ENCODE measurements around the gene LDLRAD1.
"Not testable (repeated sequence)": the region's sequence is repeated elsewhere in the genome, so short reads cannot be mapped to it uniquely, and the experiment has no call there.

Gene LDLRAD1

GRCh38 chr1:54017979-54018378 is at the start of gene LDLRAD1:
Gene LDLRAD1 (minus strand): TSS chr1:54018186. CDS start chr1:54018112, 74 bp downstream.
- DNase-seq, result no peak

GRCh38 chr1:54064299-54064698 is 46.3 kb upstream of the LDLRAD1 start:
- no peak for DNase-seq

- no peak for DNase-seq
Observed at GRCh38 chr1:54054438-54054749, 36.4 kb upstream of the LDLRAD1 start.

GRCh38 chr1:54053745-54054437 is 35.9 kb upstream of the LDLRAD1 start:
- DNase-seq, result no peak

- peak; percentile 92 for DNase-seq
Observed at GRCh38 chr1:54052934-54053744, 35.2 kb upstream of the LDLRAD1 start, which contains the start of the genes TCEANC2 and TMEM59. Gene TCEANC2 (plus strand): TSS chr1:54053608. CDS start chr1:54054423, 815 bp downstream. Gene TMEM59 (minus strand): TSS chr1:54053204. CDS start chr1:54053188, 16 bp downstream.

GRCh38 chr1:54052431-54052933 is 34.5 kb upstream of the LDLRAD1 start:
- DNase-seq, result no peak

GRCh38 chr1:54051933-54052430 is 34.0 kb upstream of the LDLRAD1 start:
- no peak for DNase-seq

GRCh38 chr1:54050435-54050834 is 32.4 kb upstream of the LDLRAD1 start:
- not testable (repeated sequence) for DNase-seq

- DNase-seq, result no peak
Observed at GRCh38 chr1:54047384-54048305, 29.7 kb upstream of the LDLRAD1 start.

- DNase-seq, result no peak
Observed at GRCh38 chr1:54046671-54047383, 28.8 kb upstream of the LDLRAD1 start.

GRCh38 chr1:54045496-54045895 is 27.5 kb upstream of the LDLRAD1 start:
- no peak for DNase-seq

GRCh38 chr1:54041806-54042205 is 23.8 kb upstream of the LDLRAD1 start:
- DNase-seq, result no peak

- no peak for DNase-seq
Observed at GRCh38 chr1:54037476-54037875, 19.5 kb upstream of the LDLRAD1 start.

- no peak for DNase-seq
Observed at GRCh38 chr1:54028306-54029251, 10.6 kb upstream of the LDLRAD1 start.

- no peak for DNase-seq
Observed at GRCh38 chr1:54027848-54028247, 9.9 kb upstream of the LDLRAD1 start.

- not testable (repeated sequence) for DNase-seq
Observed at GRCh38 chr1:54024811-54025210, 6.8 kb upstream of the LDLRAD1 start.

- no peak for DNase-seq
Observed at GRCh38 chr1:54024358-54024757, 6.4 kb upstream of the LDLRAD1 start.

- DNase-seq, result not testable (repeated sequence)
Observed at GRCh38 chr1:54019562-54020176, 1.7 kb upstream of the LDLRAD1 start.

- no peak for DNase-seq
Observed at GRCh38 chr1:54018635-54019034, 649 bp upstream of the LDLRAD1 start.

All from activated CD4-positive, CD25-positive, alpha-beta regulatory T cell treated with anti-CD3 and anti-CD28 coated beads, Interleukin-2, amount 50 U/mL, for 72 hours (primary cell).